Adrenal gland (tissue), 12 donors: Measurements from ENCODE around the gene BCLAF1. TPM values are rescaled to one million over a fixed set of nuclear protein-coding genes. Genes with fewer than 3 reads are reported as not detected.
"Not testable (repeated sequence)": the region's sequence is repeated elsewhere in the genome, so short reads cannot be mapped to it uniquely, and the experiment has no call there.

Experiments
- DNase-seq, 7 donors: peaks; one replicate each; pipeline ENCODE4 v3.0.0-alpha.2; 2019 to 2020
- H3K27ac ChIP-seq, 5 donors: fragments of 200-600 bp; sonication (generic) in 4 of 5; 1 replicate in 3 of 5; 2 replicates in 2 of 5; pipeline versions ENCODE4 v1.5.1 to v1.8.0; 2016 to 2020; ENCODE audit warnings: mild to moderate bottlenecking in 1 of 5
- H3K27me3 ChIP-seq: fragments of 200-600 bp; 2 replicates; pipeline ENCODE4 v1.8.0; 2021
- H3K36me3 ChIP-seq, 2 donors: fragments of 200-600 bp; replicated peaks in 1 of 2; 1 replicate in 1 of 2; 2 replicates in 1 of 2; pipeline versions ENCODE4 v1.5.1 to v1.8.0; 2018 to 2022
- H3K4me1 ChIP-seq, 2 donors: fragments of 200-600 bp; replicated peaks in 1 of 2; 1 replicate in 1 of 2; 2 replicates in 1 of 2; pipeline versions ENCODE4 v1.5.1 to v1.8.0; 2018 to 2021
- H3K4me3 ChIP-seq, 4 donors: fragments of 200-600 bp; sonication (generic) in 3 of 4; one replicate each; pipeline ENCODE4 v1.5.1; 2016 to 2018
- H3K9me3 ChIP-seq, 3 donors: fragments of 200-600 bp; sonication (generic) in 1 of 3; replicated peaks in 1 of 3; 1 replicate in 2 of 3; 2 replicates in 1 of 3; pipeline versions ENCODE4 v1.5.1 to v1.8.0; 2016 to 2021
- CTCF ChIP-seq, 6 experiments: fragments of 450-650 bp in 4 of 6; fragments of 200-600 bp in 2 of 6; sonication (generic) in 1 of 6; IDR thresholded peaks; 1 replicate in 5 of 6; 2 replicates in 1 of 6; pipeline versions ENCODE4 v1.5.1 to v1.8.0; 2016 to 2021; ENCODE audit warnings: antibody characterized with exemption in 6 of 6, mild to moderate bottlenecking in 2 of 6, moderate library complexity in 1 of 6
- POLR2A ChIP-seq, 2 donors: fragments of 450-650 bp; IDR thresholded peaks; one replicate each; pipeline ENCODE4 v1.6.1; 2017; ENCODE audit warnings: antibody characterized with exemption in 2 of 2, mild to moderate bottlenecking in 2 of 2, moderate library complexity in 1 of 2
- WGBS, 4 donors: extraction: QIAGEN DNeasy Blood & Tissue Kit in 2 of 4; methylation state at CpG; one replicate each; pipeline versions ENCODE4 v1.1.5 to v1.1.7; 2013 to 2017; 5-methylcytosine and 5-hydroxymethylcytosine counted together
- intact Hi-C, 2 donors: fragments of 100-400 bp; cut with DNase I; formaldehyde crosslinking; loops; one replicate each; pipeline versions ENCODE4 v1.14.1 to v1.15.0; 2022 to 2023
- polyA plus RNA-seq, 3 donors: library from polyadenylated mRNA; stranded (reverse); fragments of 200-250 nt in 2 of 3; fragments of 350-450 nt in 1 of 3; fragmentation: Illumina TruSeq in 1 of 3; extraction: RNeasy Lipid Tissue Mini Kit (QIAGEN cat#74804) in 1 of 3; gene quantifications; one replicate each; pipeline ENCODE4 v1.2.3, GENCODE V29; 2013 to 2014
- total RNA-seq, 9 donors: library from RNA; depleted of rRNA in 4 of 9; stranded (reverse); fragments of >200 nt in 4 of 9; fragments of 120-200 nt in 1 of 9; fragmentation: NEBNext Ultra II Directional in 1 of 9; extraction: Animal tissue kit (Norgen Biotek cat#: 25700) in 1 of 9; gene quantifications; one replicate each; pipeline versions ENCODE4 v1.1.0 to v1.2.4, GENCODE V29; 2013 to 2023
- donor health status: healthy with polysubstance abuse.
- donor health status: Bipolar disorder and iron deficiency.
- donor health status: DM: yes; HTN: yes; CAD: no.
- donor health status: DM: no; HTN: no; CAD: no.
- donor health status: DM: no; HTN: no; CAD: no.
- donor health status: DM: yes; HTN: yes; CAD: no.

BCLAF1 gene
- total and polyA plus RNA-seq, 12 donors = 27.7 to 210 (median 112) TPM

- TF ChIP-seq POLR2A (IDR thresholded peaks at IDR 0.05) = no peak
- TF ChIP-seq CTCF (IDR thresholded peaks at IDR 0.05) = no peak
- Histone ChIP-seq H3K4me1 (no peaks in the 10 kb centered on the region), H3K9me3 (no peaks in the 10 kb centered on the region), H3K4me3 (no peak overlapping the region), H3K27me3 (no peaks in the 10 kb centered on the region), H3K36me3 (no peaks in the 10 kb centered on the region), H3K27ac (no peak overlapping the region)
- WGBS, 4 donors = 95 to 100% (median 96%) methylated on average over 1 of the region's 1 CpG
- no peak for DNase-seq
- intact Hi-C loops = loop anchor here in 1 of 2 donors (10.0 kb wide), 1 partner anchor 775 kb away; no protein-coding TSS in a partner anchor
Measured at GRCh38 chr6:136309729-136310311, 20.2 kb upstream of the BCLAF1 start.

- Histone ChIP-seq H3K4me3 (no peak overlapping the region), H3K27ac (no peak overlapping the region), H3K4me1 (no peaks in the 10 kb centered on the region), H3K36me3 (no peaks in the 10 kb centered on the region), H3K9me3 (no peaks in the 10 kb centered on the region), H3K27me3 (no peaks in the 10 kb centered on the region)
- intact Hi-C loops = no loop called here
- 67 to 94% (median 86%) methylated on average over 3 of the region's 3 CpGs for WGBS, 4 donors
- no peak for DNase-seq
- TF ChIP-seq CTCF (IDR thresholded peaks at IDR 0.05) (no peak), POLR2A (IDR thresholded peaks at IDR 0.05) (no peak)
Measured at GRCh38 chr6:136309171-136309570, 19.5 kb upstream of the BCLAF1 start.

- H3K27me3 ChIP-seq, H3K4me3 ChIP-seq, H3K27ac ChIP-seq, H3K36me3 ChIP-seq, DNase-seq, intact Hi-C loops, H3K4me1 ChIP-seq, H3K9me3 ChIP-seq: not testable (repeated sequence)
- WGBS, 4 donors = 80 to 87% (median 81%) methylated on average over 1 of the region's 1 CpG; no CpG with 5 or more reads in 1 of the 4 donors
Measured at GRCh38 chr6:136308469-136308868, 18.8 kb upstream of the BCLAF1 start.

GRCh38 chr6:136307351-136307750, 17.7 kb upstream of the BCLAF1 start:
- TF ChIP-seq POLR2A (IDR thresholded peaks at IDR 0.05) = no peak
- TF ChIP-seq CTCF (IDR thresholded peaks at IDR 0.05) = no peak
- DNase-seq = no peak
- Histone ChIP-seq H3K4me3 (no peak overlapping the region), H3K27ac (no peak overlapping the region), H3K4me1 (no peaks in the 10 kb centered on the region), H3K27me3 (no peaks in the 10 kb centered on the region), H3K36me3 (no peaks in the 10 kb centered on the region), H3K9me3 (no peaks in the 10 kb centered on the region)
- intact Hi-C loops = no loop called here

GRCh38 chr6:136306466-136306865, 16.8 kb upstream of the BCLAF1 start:
- Histone ChIP-seq H3K27ac (no peak overlapping the region), H3K9me3 (no peaks in the 10 kb centered on the region), H3K4me1 (no peaks in the 10 kb centered on the region), H3K4me3 (no peak overlapping the region), H3K36me3 (no peaks in the 10 kb centered on the region), H3K27me3 (no peaks in the 10 kb centered on the region)
- intact Hi-C loops = no loop called here
- no peak for DNase-seq
- WGBS, 4 donors = 79 to 100% (median 96%) methylated on average over 1 of the region's 1 CpG
- TF ChIP-seq POLR2A (IDR thresholded peaks at IDR 0.05) (no peak), CTCF (IDR thresholded peaks at IDR 0.05) (no peak)
